ENCODE results near the gene AMOTL1.

GRCh38 chr11:94735907-94736306, 32.2 kb upstream of the AMOTL1 start:
- TF ChIP-seq, protein P1, sequence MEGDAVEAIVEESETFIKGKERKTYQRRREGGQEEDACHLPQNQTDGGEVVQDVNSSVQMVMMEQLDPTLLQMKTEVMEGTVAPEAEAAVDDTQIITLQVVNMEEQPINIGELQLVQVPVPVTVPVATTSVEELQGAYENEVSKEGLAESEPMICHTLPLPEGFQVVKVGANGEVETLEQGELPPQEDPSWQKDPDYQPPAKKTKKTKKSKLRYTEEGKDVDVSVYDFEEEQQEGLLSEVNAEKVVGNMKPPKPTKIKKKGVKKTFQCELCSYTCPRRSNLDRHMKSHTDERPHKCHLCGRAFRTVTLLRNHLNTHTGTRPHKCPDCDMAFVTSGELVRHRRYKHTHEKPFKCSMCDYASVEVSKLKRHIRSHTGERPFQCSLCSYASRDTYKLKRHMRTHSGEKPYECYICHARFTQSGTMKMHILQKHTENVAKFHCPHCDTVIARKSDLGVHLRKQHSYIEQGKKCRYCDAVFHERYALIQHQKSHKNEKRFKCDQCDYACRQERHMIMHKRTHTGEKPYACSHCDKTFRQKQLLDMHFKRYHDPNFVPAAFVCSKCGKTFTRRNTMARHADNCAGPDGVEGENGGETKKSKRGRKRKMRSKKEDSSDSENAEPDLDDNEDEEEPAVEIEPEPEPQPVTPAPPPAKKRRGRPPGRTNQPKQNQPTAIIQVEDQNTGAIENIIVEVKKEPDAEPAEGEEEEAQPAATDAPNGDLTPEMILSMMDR (IDR thresholded peaks at IDR 0.05) = no peak
- no peak for TF ChIP-seq POLR2A (IDR thresholded peaks at IDR 0.05)

Measured in esophagus squamous epithelium (tissue), 4 donors.